Fibroblast of villous mesenchyme (primary cell): ENCODE results near the gene FAM118A. TPM values are rescaled to one million over a fixed set of nuclear protein-coding genes. Genes with fewer than 3 reads are reported as not detected.

Source experiments
- DNase-seq: peaks from one replicate; pipeline ENCODE4 v3.0.0-alpha.2; 2010; ENCODE audit warnings: low read depth
- H3K4me3 ChIP-seq: 2 replicates; pipeline ENCODE4 v1.5.1; 2011; ENCODE audit warnings: low read depth, mild to moderate bottlenecking, low read length
- total RNA-seq: library from RNA; depleted of rRNA; stranded (reverse); fragments of >200 nt; gene quantifications from 2 replicates; pipeline ENCODE4 v1.2.3, GENCODE V29; 2012
- TF ChIP-seq, protein P1 (sequence below): IDR thresholded peaks from 2 replicates; pipeline ENCODE4 v1.5.1; 2012; ENCODE audit warnings: low read depth, mild to moderate bottlenecking, low read length; ENCODE audit not compliant: insufficient read depth

The FAM118A gene
- total RNA-seq, 1 donor, result 20.7 TPM

DNA sequence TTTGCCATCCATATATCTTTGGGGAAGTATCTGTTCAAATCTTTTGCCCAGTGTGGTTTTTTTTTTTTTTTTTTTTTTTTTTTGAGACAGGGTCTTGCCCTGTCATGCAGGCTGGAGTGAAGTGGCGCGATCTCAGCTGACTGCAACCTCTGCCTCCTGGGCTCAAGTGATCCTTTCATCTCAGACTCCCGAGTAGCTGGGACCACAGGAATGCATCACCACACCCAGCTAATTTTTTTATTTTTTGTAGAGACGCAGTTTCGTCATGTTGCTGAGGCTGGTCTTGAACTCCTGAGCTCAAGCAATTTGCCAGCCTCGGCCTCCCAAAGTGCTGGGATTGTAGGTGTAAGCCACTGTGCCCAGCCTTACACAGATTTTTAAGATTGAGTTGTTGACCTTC is 4.8 kb upstream of the FAM118A start:
- H3K4me3 ChIP-seq, result no peak overlapping the region
- DNase-seq, result no peak
- TF ChIP-seq, protein P1, sequence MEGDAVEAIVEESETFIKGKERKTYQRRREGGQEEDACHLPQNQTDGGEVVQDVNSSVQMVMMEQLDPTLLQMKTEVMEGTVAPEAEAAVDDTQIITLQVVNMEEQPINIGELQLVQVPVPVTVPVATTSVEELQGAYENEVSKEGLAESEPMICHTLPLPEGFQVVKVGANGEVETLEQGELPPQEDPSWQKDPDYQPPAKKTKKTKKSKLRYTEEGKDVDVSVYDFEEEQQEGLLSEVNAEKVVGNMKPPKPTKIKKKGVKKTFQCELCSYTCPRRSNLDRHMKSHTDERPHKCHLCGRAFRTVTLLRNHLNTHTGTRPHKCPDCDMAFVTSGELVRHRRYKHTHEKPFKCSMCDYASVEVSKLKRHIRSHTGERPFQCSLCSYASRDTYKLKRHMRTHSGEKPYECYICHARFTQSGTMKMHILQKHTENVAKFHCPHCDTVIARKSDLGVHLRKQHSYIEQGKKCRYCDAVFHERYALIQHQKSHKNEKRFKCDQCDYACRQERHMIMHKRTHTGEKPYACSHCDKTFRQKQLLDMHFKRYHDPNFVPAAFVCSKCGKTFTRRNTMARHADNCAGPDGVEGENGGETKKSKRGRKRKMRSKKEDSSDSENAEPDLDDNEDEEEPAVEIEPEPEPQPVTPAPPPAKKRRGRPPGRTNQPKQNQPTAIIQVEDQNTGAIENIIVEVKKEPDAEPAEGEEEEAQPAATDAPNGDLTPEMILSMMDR, result no peak

DNA sequence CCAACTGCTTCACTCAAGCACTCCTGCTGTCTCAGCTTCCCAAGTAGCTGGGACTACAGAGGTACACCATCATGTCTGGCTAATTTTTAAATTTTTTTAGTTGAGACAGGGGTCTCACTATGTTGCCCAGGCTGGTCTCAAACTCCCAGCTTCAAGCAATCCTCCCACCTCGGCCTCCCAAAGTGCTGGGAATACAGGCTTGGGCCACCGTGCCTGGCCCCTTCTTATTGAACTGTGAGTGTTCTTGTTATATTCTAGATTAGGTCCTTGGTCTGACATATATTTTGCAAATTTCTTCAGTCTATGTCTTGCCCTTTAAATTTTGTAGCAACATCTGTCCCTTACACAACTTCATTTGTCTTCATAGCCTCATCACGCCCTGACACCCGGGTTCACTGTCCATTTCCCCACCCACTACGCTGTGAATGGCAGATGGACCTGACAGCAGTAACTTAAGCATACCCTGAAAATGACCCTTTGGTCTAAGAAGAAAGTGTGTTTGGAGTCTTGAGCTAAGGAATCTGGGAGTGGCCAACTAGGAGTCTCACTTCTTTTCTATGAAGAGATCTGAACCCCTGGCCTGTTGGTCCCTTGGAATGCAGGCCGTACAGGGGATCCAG is 4.2 kb upstream of the FAM118A start:
- H3K4me3 ChIP-seq, result no peak overlapping the region
- DNase-seq, result no peak
- TF ChIP-seq, protein P1, result no peak

DNA sequence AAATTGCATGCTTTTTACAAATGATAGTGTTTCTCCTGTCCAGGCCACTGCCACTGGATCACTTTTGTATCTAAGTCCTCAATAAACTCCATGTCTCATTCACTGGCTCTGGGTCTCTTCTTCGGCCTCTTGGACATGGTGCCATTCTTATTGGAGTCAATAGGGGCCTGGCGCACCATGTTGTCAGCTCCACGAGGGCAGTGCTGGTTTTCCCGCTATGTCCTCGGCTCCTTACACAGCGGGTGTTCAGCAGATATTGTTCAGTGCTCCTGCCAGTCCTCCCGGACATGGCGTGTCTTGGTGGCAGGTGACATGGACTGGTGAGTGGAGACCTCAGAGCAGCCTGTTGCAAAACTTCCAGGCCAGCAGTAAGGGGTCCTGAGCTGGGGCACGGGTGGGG is 3.6 kb upstream of the FAM118A start:
- TF ChIP-seq, protein P1, result no peak
- no peak for DNase-seq
- H3K4me3 ChIP-seq, result no peak overlapping the region

DNA sequence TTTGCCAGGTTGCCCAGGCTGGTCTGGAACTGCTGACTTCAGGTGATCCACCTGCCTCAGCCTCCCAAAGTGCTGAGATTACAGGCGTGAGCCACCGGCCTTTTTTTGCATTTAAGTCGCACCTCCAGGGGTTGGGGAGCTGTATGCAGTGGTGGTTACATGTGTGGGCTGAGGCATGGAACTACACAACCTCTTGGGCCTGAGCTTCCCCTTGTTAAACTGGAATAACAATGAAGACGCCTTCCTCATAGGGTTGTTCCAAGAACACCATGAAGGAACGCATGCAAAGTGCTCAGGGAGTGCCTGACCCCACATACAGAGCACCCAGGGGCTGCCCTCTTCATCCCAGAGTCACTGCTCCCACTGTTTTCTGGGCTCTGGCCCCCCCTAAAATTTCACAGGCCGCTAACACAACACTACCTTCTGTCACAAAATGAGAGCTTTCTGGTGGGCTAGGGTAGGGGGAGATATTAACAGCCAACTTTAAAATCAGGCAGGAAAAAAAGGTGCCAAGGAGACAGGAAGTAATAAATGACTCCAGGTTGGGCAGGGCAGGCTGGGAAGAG is 1.3 kb upstream of the FAM118A start:
- DNase-seq, result no peak
- TF ChIP-seq, protein P1, result no peak
- no peak overlapping the region for H3K4me3 ChIP-seq

DNA sequence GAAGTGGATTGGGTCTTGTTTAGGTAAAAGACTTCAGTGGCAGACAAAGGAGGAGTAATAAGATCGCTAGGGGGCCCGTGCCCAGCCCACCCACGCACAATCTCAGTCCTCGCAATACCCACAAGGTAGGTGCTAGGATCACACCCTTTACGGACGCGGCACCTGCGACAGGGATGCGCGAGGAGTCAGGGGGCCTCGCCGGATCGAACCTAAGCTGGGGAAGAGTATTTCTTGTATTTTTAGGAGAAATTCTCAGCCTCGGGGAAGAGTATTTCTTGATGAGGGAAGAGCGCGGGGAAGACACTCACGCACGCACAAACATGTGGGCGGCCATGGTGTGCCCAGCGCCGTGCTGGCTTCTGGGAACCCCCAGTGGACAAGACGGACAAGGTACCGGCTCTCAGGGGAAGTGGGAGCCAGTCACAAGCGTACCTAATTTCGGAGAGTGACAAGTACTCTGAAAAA is 745 bp upstream of the FAM118A start:
- no peak for DNase-seq
- H3K4me3 ChIP-seq, result peak overlapping the region; percentile 53
- TF ChIP-seq, protein P1, result no peak

DNA sequence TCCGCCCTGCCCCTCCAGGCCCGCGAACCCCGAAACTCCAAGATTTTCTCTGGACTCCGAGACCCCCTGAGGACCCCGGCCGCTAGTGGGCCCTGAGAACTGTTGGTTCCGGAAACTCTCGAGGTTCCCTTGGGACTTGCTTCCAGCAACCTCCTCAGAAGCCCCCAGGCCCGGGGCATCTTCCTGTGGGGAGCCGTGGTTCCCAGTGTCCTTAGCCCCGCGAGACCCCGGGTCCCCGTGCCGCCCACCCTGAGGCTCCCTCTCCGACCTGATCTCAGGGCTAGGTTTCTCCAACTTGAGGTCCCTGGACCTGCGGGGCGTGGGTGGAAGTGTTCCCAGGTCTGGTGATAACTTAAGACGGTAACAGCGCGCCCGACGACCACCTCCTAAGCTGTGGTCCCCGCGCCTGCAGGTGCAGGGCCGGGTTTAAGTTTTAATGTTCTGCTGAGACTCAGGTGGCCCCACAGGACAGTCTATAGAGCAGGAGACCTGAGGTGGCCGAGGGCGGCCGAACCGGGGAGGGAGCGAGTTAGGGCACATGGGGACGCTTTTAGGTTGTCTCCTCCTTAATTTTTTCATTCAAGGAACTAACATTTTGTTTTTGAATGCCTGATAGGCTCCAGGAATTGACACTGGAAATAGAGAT is 720 bp downstream of the FAM118A start:
- TF ChIP-seq, protein P1, result no peak

More for the DNA sequence above, 720 bp downstream of the FAM118A start:
- no peak for DNase-seq
- peak overlapping the region; percentile 78 for H3K4me3 ChIP-seq
